ENCODE measurements around the gene ERCC1.
A peak's percentile ranks its signal among the peaks of the same experiment; 100 is the strongest.

ERCC1 gene

GRCh38 chr19:45464274-45464673 is 40.6 kb upstream of the ERCC1 start:
- Mint-ChIP-seq H3K9me3 (no peaks in the 10 kb centered on the region), H3K27ac (no peak overlapping the region), H3K4me3 (no peak overlapping the region), H3K4me1 (ENCODE audit: low read depth) (peaks cover 14% of the 10 kb centered on the region), H3K27me3 (peaks cover 9% of the 10 kb centered on the region), H3K36me3 (ENCODE audit: low read depth) (no peaks in the 10 kb centered on the region)

DNA sequence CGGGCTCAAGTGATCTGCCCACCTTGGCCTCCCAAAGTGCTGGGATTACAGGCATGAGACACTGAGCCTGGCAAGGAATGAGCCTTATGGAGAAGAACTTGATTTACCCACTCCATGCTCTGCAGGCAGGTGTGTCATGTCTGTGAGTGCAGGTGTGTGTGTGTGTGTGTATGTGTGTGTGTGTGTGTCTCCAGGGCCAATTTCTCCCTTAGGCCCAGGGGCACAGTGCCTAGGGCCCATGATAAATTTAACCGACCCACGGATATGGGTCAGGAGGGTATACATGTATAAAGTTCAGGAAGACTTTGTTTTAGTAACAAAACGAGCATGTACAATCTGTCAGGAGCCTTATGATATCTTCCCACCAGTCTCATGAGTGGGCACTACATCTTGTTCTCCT is 39.5 kb upstream of the ERCC1 start:
- Mint-ChIP-seq H3K4me3 (no peak overlapping the region), H3K9me3 (no peaks in the 10 kb centered on the region)

GRCh38 chr19:45462174-45462573 is 38.5 kb upstream of the ERCC1 start:
- Mint-ChIP-seq H3K4me3 (no peak overlapping the region), H3K9me3 (no peaks in the 10 kb centered on the region), H3K36me3 (ENCODE audit: low read depth) (no peaks in the 10 kb centered on the region), H3K4me1 (ENCODE audit: low read depth) (peaks cover 3% of the 10 kb centered on the region), H3K27ac (no peak overlapping the region), H3K27me3 (peaks cover 9% of the 10 kb centered on the region)

More for the DNA sequence above, 39.5 kb upstream of the ERCC1 start:
- no peak overlapping the region for H3K27ac Mint-ChIP-seq
- no peaks in the 10 kb centered on the region for H3K36me3 Mint-ChIP-seq (ENCODE audit: low read depth)
- peaks cover 9% of the 10 kb centered on the region for H3K4me1 Mint-ChIP-seq (ENCODE audit: low read depth)
- peaks cover 9% of the 10 kb centered on the region for H3K27me3 Mint-ChIP-seq

DNA sequence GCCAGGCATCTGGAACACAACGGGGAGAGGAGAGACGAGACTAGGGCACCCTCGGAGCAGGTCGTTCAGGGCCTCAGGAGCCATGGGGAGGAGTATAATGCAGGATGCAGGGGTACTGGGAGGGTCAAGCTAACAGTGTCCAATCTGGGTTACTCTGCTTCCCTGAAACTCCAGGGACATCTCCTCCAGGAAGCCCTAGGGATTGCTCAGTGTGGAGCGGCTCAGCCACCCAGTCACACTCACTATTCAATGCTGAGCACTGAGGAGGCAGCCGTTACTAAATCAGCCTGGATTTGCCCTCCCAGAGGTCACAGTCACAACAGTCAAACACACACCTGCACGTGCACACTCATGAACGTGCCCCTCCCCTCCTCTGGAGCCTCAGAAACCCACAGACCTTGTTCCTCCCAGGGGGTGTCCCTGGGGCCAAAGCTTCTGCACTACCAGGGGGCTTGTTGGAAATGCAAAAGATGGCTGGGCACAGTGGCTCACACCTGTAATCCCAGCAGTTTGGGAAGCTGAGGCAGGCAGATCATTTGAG is 37.2 kb upstream of the ERCC1 start:
- Mint-ChIP-seq H3K27me3 (peaks cover 5% of the 10 kb centered on the region), H3K9me3 (no peaks in the 10 kb centered on the region), H3K36me3 (ENCODE audit: low read depth) (no peaks in the 10 kb centered on the region), H3K27ac (no peak overlapping the region), H3K4me1 (ENCODE audit: low read depth) (peaks cover 7% of the 10 kb centered on the region), H3K4me3 (no peak overlapping the region)

GRCh38 chr19:45457776-45458175 is 34.1 kb upstream of the ERCC1 start:
- Mint-ChIP-seq H3K4me3 (no peak overlapping the region), H3K36me3 (ENCODE audit: low read depth) (no peaks in the 10 kb centered on the region), H3K4me1 (ENCODE audit: low read depth) (peaks cover 23% of the 10 kb centered on the region), H3K9me3 (no peaks in the 10 kb centered on the region), H3K27me3 (no peaks in the 10 kb centered on the region), H3K27ac (no peak overlapping the region)

GRCh38 chr19:45456500-45456815 is 32.7 kb upstream of the ERCC1 start:
- H3K4me3 Mint-ChIP-seq: peak overlapping the region; percentile 49
- H3K9me3 Mint-ChIP-seq: no peaks in the 10 kb centered on the region
- no peaks in the 10 kb centered on the region for H3K27me3 Mint-ChIP-seq
- H3K4me1 Mint-ChIP-seq (ENCODE audit: low read depth): peaks cover 32% of the 10 kb centered on the region
- H3K27ac Mint-ChIP-seq: peak overlapping the region; percentile 90
- H3K36me3 Mint-ChIP-seq (ENCODE audit: low read depth): no peaks in the 10 kb centered on the region

DNA sequence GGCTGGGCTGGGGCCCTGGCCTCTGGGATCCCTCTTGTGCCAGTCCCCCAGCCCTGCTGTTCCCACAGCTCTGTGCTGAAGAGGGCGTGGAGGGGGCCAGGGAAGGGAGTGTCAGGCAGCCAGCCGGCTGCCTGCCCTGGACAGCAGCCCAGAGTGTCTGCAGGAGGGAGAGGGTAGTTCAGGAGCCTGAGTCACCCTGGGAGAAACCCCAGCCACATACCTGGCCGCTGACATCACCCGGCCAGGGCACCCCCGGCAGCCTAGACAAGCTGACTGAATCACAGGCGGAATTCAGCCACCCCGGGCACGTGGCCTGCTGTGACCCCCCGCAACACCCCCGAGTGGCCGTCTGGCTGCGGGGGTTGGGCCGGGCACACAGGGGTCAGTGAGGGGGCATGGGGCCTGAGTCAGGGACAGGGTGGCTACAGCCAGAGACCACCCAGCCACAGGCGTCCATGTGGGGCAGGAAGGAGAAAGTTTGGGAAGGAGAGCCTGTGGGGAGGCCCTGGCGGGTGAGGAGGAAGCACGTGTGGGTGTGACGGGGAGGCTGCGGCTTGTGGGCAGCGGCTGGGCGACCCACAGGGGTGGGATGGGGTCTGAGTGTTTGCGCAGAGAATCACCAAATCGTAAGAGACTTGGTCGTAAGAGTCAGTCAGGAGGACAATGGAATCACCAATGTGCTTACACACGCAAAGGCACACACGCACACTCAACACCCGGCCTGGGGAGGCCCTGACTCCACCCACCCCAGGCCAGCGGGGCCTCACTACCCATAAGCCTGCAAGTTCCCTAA is 32.2 kb upstream of the ERCC1 start:
- H3K4me3 Mint-ChIP-seq: peak overlapping the region; percentile 49
- H3K9me3 Mint-ChIP-seq: no peaks in the 10 kb centered on the region
- H3K27me3 Mint-ChIP-seq: no peaks in the 10 kb centered on the region
- no peaks in the 10 kb centered on the region for H3K36me3 Mint-ChIP-seq (ENCODE audit: low read depth)
- H3K27ac Mint-ChIP-seq: peak overlapping the region; percentile 90
- H3K4me1 Mint-ChIP-seq (ENCODE audit: low read depth): peaks cover 37% of the 10 kb centered on the region

DNA sequence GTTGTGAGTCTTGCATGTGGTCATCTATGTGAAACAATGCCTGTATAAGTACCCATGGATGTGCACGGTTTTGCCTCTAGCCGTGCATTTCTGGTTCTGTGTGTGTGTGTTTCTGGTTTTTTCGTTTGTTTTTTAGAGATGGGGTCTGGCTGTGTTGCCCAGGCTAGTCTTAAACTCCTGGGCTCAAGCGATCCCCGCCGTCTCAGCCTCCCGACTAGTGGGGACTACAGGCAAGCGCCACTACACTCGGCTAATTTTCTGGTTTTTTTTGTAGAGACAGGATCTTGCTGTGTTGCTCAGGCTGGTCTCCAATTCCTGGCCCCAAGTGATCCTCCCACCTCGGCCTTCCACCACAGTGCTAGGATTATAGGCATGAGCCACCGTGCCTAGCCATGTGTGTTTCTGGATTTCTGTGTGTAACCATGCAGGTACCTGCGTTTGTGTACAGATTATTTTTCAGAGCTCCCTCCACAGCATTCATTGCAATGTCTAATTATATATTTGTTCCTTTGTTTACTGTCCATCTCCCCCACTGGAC is 28.2 kb upstream of the ERCC1 start:
- Mint-ChIP-seq H3K27ac (peak overlapping the region; percentile 91), H3K36me3 (ENCODE audit: low read depth) (peaks cover 4% of the 10 kb centered on the region), H3K4me3 (peak overlapping the region; percentile 83), H3K27me3 (no peaks in the 10 kb centered on the region), H3K9me3 (no peaks in the 10 kb centered on the region), H3K4me1 (ENCODE audit: low read depth) (peaks cover 61% of the 10 kb centered on the region)

- Mint-ChIP-seq H3K4me1 (ENCODE audit: low read depth) (peaks cover 59% of the 10 kb centered on the region), H3K36me3 (ENCODE audit: low read depth) (peaks cover 4% of the 10 kb centered on the region), H3K27me3 (no peaks in the 10 kb centered on the region), H3K4me3 (peak overlapping the region; percentile 83), H3K27ac (peak overlapping the region; percentile 91), H3K9me3 (no peaks in the 10 kb centered on the region)
Measured at GRCh38 chr19:45451131-45451849, 27.6 kb upstream of the ERCC1 start.

GRCh38 chr19:45450012-45450333 is 26.3 kb upstream of the ERCC1 start:
- Mint-ChIP-seq H3K27me3 (no peaks in the 10 kb centered on the region), H3K4me1 (ENCODE audit: low read depth) (peaks cover 56% of the 10 kb centered on the region), H3K9me3 (no peaks in the 10 kb centered on the region), H3K27ac (peak overlapping the region; percentile 99), H3K36me3 (ENCODE audit: low read depth) (peaks cover 4% of the 10 kb centered on the region), H3K4me3 (peak overlapping the region; percentile 97)

GRCh38 chr19:45448887-45449299 is 25.2 kb upstream of the ERCC1 start:
- Mint-ChIP-seq H3K4me1 (ENCODE audit: low read depth) (peaks cover 58% of the 10 kb centered on the region), H3K4me3 (peak overlapping the region; percentile 97), H3K27ac (peak overlapping the region; percentile 74), H3K27me3 (no peaks in the 10 kb centered on the region), H3K36me3 (ENCODE audit: low read depth) (peaks cover 4% of the 10 kb centered on the region), H3K9me3 (no peaks in the 10 kb centered on the region)

- Mint-ChIP-seq H3K9me3 (no peaks in the 10 kb centered on the region), H3K27me3 (no peaks in the 10 kb centered on the region), H3K4me3 (peak overlapping the region; percentile 33), H3K27ac (peak overlapping the region; percentile 9), H3K36me3 (ENCODE audit: low read depth) (peaks cover 4% of the 10 kb centered on the region), H3K4me1 (ENCODE audit: low read depth) (peaks cover 61% of the 10 kb centered on the region)
Measured at GRCh38 chr19:45448425-45448756, 24.7 kb upstream of the ERCC1 start.

DNA sequence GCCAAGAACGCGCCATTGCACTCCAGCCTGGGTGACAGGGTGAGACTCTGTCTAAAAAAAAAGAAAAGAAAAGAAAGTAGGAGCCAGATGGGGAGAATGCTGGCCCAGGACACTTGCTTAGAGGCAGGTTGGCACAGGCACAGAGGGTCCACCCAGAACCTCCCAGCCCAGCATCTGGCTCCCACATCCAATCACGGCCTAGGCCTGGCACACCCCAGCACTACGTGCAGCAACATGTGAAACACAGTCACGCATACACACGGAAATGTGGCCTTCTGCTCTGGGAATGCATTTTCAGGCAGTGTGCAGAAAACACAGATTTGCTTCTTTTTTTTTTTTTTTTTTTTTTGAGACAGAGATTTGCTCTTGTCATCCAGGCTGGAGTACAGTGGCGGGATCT is 23.2 kb upstream of the ERCC1 start:
- H3K36me3 Mint-ChIP-seq (ENCODE audit: low read depth): peaks cover 4% of the 10 kb centered on the region
- H3K27me3 Mint-ChIP-seq: no peaks in the 10 kb centered on the region
- H3K4me1 Mint-ChIP-seq (ENCODE audit: low read depth): peaks cover 68% of the 10 kb centered on the region
- no peaks in the 10 kb centered on the region for H3K9me3 Mint-ChIP-seq
- H3K4me3 Mint-ChIP-seq: no peak overlapping the region
- no peak overlapping the region for H3K27ac Mint-ChIP-seq

DNA sequence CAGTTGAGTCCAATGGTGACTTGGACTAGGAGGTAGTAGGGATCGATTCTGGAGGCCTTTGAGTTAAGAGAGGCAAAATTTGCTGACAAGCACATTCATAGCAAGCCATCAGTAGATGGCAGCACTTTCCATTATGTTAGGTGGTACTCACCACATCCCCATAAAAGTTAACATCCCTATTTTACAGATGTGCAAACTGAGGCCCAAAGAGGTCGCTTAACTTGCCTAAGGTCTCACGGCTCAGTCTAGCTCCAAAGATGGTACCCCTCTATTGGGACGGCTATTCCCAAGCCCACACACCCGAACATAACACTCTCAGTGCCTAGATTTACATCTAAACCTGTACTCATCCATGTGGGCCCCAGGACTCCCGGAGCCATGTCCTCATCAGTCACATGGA is 22.6 kb upstream of the ERCC1 start:
- H3K27me3 Mint-ChIP-seq: no peaks in the 10 kb centered on the region
- peaks cover 4% of the 10 kb centered on the region for H3K36me3 Mint-ChIP-seq (ENCODE audit: low read depth)
- no peak overlapping the region for H3K4me3 Mint-ChIP-seq
- no peak overlapping the region for H3K27ac Mint-ChIP-seq
- no peaks in the 10 kb centered on the region for H3K9me3 Mint-ChIP-seq
- H3K4me1 Mint-ChIP-seq (ENCODE audit: low read depth): peaks cover 62% of the 10 kb centered on the region

- Mint-ChIP-seq H3K9me3 (no peaks in the 10 kb centered on the region), H3K27me3 (no peaks in the 10 kb centered on the region), H3K36me3 (ENCODE audit: low read depth) (peaks cover 4% of the 10 kb centered on the region), H3K27ac (no peak overlapping the region), H3K4me3 (peak overlapping the region; percentile 77), H3K4me1 (ENCODE audit: low read depth) (peaks cover 66% of the 10 kb centered on the region)
Measured at GRCh38 chr19:45445139-45445538, 21.4 kb upstream of the ERCC1 start.

Measured in stimulated activated naive CD8-positive, alpha-beta T cell treated with anti-CD3 and anti-CD28 coated beads, Interleukin-15, Interleukin-2, amounts not matched to agents 100 ng/mL and 50 ng/mL, for 24 hours (primary cell).